Measurements from ENCODE around the gene SOX12.

SOX12 gene

GRCh38 chr20:312067-312466 is 13.3 kb upstream of the SOX12 start:
- Histone ChIP-seq H3K36me3 (no peaks in the 10 kb centered on the region), H3K4me1 (peaks cover 0 to 13% (median 9%) of the 10 kb centered on the region in 4 donors), H3K27me3 (no peaks in the 10 kb centered on the region), H3K4me3 (no peak overlapping the region), H3K9me3 (no peaks in the 10 kb centered on the region), H3K27ac (no peak overlapping the region)
- intact Hi-C loops (cut with DNase I; ENCODE audit: low total_unique reads) = no loop called here
- DNase-seq = no peak
- TF ChIP-seq CTCF (IDR thresholded peaks at IDR 0.05) = no peak

- no peak for TF ChIP-seq CTCF (IDR thresholded peaks at IDR 0.05)
- peaks cover 0 to 13% (median 9%) of the 10 kb centered on the region in 4 donors for H3K4me1 ChIP-seq
- intact Hi-C loops (cut with DNase I; ENCODE audit: low total_unique reads) = no loop called here
- H3K9me3 ChIP-seq = no peaks in the 10 kb centered on the region
- H3K27ac ChIP-seq = no peak overlapping the region
- no peaks in the 10 kb centered on the region for H3K27me3 ChIP-seq
- no peak for DNase-seq
- H3K4me3 ChIP-seq = no peak overlapping the region
- no peaks in the 10 kb centered on the region for H3K36me3 ChIP-seq
Observed at GRCh38 chr20:312866-313265, 12.5 kb upstream of the SOX12 start.

GRCh38 chr20:313402-313801 is 11.9 kb upstream of the SOX12 start:
- intact Hi-C loops (cut with DNase I; ENCODE audit: low total_unique reads) = no loop called here
- no peak overlapping the region for H3K4me3 ChIP-seq
- no peaks in the 10 kb centered on the region for H3K36me3 ChIP-seq
- DNase-seq = no peak
- TF ChIP-seq CTCF (IDR thresholded peaks at IDR 0.05) = no peak
- H3K27me3 ChIP-seq = no peaks in the 10 kb centered on the region
- H3K4me1 ChIP-seq = peaks cover 0 to 13% (median 9%) of the 10 kb centered on the region in 4 donors
- no peak overlapping the region for H3K27ac ChIP-seq
- no peaks in the 10 kb centered on the region for H3K9me3 ChIP-seq

GRCh38 chr20:313948-314347 is 11.4 kb upstream of the SOX12 start:
- DNase-seq = no peak
- no peak for TF ChIP-seq CTCF (IDR thresholded peaks at IDR 0.05)
- Histone ChIP-seq H3K4me3 (no peak overlapping the region), H3K4me1 (peaks cover 0 to 13% (median 9%) of the 10 kb centered on the region in 4 donors), H3K9me3 (no peaks in the 10 kb centered on the region), H3K27me3 (no peaks in the 10 kb centered on the region), H3K36me3 (no peaks in the 10 kb centered on the region), H3K27ac (no peak overlapping the region)
- intact Hi-C loops (cut with DNase I; ENCODE audit: low total_unique reads) = no loop called here

- no peak overlapping the region for H3K4me3 ChIP-seq
- intact Hi-C loops (cut with DNase I; ENCODE audit: low total_unique reads) = no loop called here
- no peak for TF ChIP-seq CTCF (IDR thresholded peaks at IDR 0.05)
- H3K9me3 ChIP-seq = no peaks in the 10 kb centered on the region
- no peak overlapping the region for H3K27ac ChIP-seq
- H3K27me3 ChIP-seq = no peaks in the 10 kb centered on the region
- H3K36me3 ChIP-seq = peaks cover 0 to 6% (median 3%) of the 10 kb centered on the region in 3 donors
- H3K4me1 ChIP-seq = no peaks in the 10 kb centered on the region
- DNase-seq = no peak
Observed at GRCh38 chr20:316316-317068, 8.9 kb upstream of the SOX12 start.

Measured in tibial artery (tissue), 4 donors.